Hepatocyte (in vitro differentiated cells): ENCODE measurements around the gene SLC26A4.

ENCODE experiments used
- CTCF ChIP-seq: fragments of 200-600 bp; sonication (generic); IDR thresholded peaks from 2 replicates; pipeline ENCODE4 v1.5.1; 2016; ENCODE audit warnings: antibody characterized with exemption, mild to moderate bottlenecking; ENCODE audit not compliant: poor library complexity
- EZH2 ChIP-seq: fragments of 200-600 bp; sonication (generic); IDR thresholded peaks from 2 replicates; pipeline ENCODE4 v1.6.1; 2016; ENCODE audit warnings: antibody characterized with exemption, mild to moderate bottlenecking, borderline replicate concordance
- EZH2phosphoT487 ChIP-seq: fragments of 200-600 bp; sonication (generic); IDR thresholded peaks from one replicate; pipeline ENCODE4 v1.6.1; 2018; ENCODE audit warnings: antibody characterized with exemption, mild to moderate bottlenecking, low read depth, moderate library complexity; ENCODE audit not compliant: unreplicated experiment, severe bottlenecking

GRCh38 chr7:107700570-107700969, 39.9 kb downstream of the SLC26A4 start:
- TF ChIP-seq EZH2 (no peak), CTCF (no peak), EZH2phosphoT487 (no peak)
